ENCODE results near the gene SYCP1.

The SYCP1 gene

DNA sequence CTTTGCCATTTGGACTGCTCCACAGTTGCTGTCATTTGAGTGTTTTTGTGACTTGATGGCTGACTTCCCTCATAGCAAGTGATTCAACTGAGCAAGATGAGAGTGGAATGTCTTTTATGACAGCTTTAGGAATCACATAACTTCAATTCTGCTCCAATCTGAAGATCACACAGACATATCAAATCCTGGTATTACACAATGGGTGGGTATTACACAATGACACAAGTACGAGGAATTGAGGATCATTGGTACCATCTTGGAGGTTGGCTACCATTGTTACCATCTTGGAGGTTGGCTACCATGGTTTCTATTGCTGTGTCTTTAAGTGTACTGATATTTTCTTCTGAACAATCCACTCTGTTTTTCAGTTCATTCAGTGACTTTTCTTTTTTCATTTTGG is 166.5 kb downstream of the SYCP1 start:
- no peak overlapping the region for H3K4me3 ChIP-seq (ENCODE audit: low read depth, low read length)
- DNase-seq (ENCODE audit: low read depth), result no peak
- TF ChIP-seq, protein P1, sequence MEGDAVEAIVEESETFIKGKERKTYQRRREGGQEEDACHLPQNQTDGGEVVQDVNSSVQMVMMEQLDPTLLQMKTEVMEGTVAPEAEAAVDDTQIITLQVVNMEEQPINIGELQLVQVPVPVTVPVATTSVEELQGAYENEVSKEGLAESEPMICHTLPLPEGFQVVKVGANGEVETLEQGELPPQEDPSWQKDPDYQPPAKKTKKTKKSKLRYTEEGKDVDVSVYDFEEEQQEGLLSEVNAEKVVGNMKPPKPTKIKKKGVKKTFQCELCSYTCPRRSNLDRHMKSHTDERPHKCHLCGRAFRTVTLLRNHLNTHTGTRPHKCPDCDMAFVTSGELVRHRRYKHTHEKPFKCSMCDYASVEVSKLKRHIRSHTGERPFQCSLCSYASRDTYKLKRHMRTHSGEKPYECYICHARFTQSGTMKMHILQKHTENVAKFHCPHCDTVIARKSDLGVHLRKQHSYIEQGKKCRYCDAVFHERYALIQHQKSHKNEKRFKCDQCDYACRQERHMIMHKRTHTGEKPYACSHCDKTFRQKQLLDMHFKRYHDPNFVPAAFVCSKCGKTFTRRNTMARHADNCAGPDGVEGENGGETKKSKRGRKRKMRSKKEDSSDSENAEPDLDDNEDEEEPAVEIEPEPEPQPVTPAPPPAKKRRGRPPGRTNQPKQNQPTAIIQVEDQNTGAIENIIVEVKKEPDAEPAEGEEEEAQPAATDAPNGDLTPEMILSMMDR (IDR thresholded peaks at IDR 0.05; ENCODE audit: insufficient read depth, low read depth, low read length, missing control alignments), result no peak

DNA sequence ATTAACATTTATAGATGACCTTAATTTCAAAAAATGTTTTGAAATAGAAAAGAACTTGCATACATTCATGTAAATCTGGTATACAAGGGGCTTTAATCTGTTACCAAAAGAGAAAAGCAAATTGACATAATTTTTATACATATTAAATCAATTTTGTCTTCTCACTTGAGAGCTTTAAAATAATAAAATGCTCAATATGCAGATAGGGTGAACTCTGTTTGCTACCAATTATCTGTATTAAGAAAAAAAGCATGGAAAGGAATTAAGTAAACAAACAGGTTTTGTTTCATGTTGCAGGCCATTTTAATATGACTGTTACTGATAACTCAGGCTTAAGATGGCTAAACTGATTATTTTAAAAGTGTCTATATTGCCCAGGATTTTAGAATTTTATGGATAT is 168.9 kb downstream of the SYCP1 start:
- DNase-seq (ENCODE audit: low read depth), result no peak
- no peak overlapping the region for H3K4me3 ChIP-seq (ENCODE audit: low read depth, low read length)
- TF ChIP-seq, protein P1 (IDR thresholded peaks at IDR 0.05; ENCODE audit: insufficient read depth, low read depth, low read length, missing control alignments), result no peak

DNA sequence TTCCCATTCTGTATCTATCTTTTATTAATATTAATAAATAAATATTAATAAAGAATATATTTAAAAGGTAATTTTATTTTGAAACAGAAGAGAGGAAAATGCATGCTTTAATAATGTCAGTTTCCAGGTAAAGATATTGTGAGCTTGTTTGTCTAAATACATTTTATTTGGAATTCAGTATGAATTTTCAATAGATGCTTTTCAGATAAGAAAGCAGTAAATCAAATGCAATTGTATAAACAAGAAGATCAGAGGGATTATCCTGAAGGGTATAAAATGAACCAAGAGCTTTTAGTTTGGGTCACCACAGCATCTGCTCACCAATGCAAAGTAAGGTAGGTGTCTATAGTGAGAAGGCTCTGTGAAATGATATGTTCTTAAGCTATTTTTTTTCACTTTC is 174.9 kb downstream of the SYCP1 start, which contains the start of gene TSHB:
TSS of gene TSHB (plus strand) at position 301 of the 400 bp plus-strand sequence. CDS start 3,537 bp downstream, outside the sequence.
- no peak for DNase-seq (ENCODE audit: low read depth)
- TF ChIP-seq, protein P1 (IDR thresholded peaks at IDR 0.05; ENCODE audit: insufficient read depth, low read depth, low read length, missing control alignments), result no peak
- H3K4me3 ChIP-seq (ENCODE audit: low read depth, low read length), result no peak within 1 kb of the TSS

DNA sequence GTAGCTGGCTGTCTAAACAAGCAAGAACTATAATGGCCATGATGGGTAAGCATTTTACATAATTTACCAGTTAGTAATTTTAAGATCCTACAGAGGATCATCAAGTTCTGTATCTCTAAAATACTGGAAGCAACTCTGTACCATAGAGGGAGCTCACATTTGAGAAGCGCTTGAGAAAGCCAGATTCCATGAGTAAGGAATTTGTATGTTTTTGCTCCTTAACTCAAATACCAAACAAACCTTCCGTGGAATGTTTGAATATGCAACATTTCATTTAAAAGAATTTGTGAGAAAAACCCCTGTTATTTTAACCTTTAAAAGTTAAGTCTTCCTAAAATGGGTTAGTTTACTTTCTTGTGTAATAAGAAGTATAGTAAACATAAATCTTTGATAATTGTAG is 176.9 kb downstream of the SYCP1 start:
- no peak overlapping the region for H3K4me3 ChIP-seq (ENCODE audit: low read depth, low read length)
- no peak for DNase-seq (ENCODE audit: low read depth)
- TF ChIP-seq, protein P1 (IDR thresholded peaks at IDR 0.05; ENCODE audit: insufficient read depth, low read depth, low read length, missing control alignments), result no peak

DNA sequence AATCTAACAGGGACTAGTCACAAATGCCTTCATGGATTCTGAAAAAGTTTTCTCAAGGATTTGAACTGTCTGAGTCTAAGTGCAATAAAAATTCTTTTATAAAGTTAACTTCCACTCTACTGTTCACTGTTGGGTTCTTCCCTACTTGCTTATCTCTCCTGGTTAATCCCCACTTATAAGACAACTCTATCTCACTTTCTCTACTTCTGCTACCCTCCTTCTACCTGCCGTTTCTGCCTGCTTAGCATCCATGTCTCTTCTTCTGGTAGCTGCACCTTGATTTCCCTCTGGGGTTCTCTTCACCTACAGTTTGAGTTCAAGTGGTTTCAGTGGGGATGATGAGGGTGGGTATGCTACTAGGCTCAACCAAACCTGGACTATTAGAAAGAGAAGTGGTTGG is 181.0 kb downstream of the SYCP1 start:
- TF ChIP-seq, protein P1 (IDR thresholded peaks at IDR 0.05; ENCODE audit: insufficient read depth, low read depth, low read length, missing control alignments), result no peak
- H3K4me3 ChIP-seq (ENCODE audit: low read depth, low read length), result no peak overlapping the region
- no peak for DNase-seq (ENCODE audit: low read depth)

DNA sequence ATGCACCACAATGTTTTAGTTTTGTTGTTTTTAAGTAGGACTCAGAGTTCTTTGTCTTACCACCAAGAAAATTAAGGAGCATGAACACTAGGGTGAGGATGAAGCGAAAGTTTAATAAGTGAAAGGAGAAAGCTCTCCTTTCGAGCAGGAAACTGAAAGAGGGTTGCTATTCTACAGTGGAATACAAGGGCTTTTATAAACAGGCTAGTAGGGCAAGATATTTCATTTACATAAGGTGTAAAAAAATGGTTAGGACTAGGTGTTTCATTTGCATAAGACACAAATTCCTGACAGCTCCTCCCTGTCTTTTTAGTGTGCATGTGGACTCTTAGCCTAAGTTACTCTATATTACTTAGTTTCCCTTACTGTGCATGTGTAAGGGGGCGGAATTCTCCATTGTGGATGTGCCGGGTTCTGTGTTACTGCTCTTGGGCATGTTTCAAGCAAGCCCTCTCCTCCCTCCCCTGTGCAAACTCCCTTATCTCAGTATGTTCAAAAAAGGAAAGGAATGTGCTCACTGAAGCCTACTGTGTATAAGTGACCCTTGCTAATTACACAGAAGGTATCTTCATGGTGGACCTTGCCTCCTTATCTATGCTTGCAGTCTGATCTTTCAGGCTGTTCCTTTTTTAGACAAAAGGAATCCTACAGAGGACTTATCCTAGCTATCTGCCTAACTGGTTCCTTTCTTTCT is 182.3 kb downstream of the SYCP1 start:
- DNase-seq (ENCODE audit: low read depth), result no peak
- no peak overlapping the region for H3K4me3 ChIP-seq (ENCODE audit: low read depth, low read length)
- TF ChIP-seq, protein P1 (IDR thresholded peaks at IDR 0.05; ENCODE audit: insufficient read depth, low read depth, low read length, missing control alignments), result no peak

DNA sequence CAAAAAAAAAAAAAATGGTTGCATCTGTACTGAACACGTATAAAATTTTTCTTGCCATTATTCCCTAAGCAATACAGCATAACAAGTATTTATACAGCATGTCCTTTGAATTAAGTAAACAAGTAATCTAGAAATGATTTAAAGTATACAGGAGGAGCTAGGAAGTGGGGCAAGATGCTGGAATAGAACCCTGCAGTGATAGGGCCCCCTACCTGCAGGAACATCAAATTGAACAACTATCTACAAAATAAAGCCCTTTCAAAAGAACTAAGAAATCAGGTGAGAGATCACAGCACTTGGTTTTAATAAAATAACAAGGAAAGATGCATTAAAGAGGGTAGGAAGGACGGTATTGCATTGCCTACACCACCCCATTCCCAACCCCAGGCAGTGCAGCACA is 185.8 kb downstream of the SYCP1 start:
- DNase-seq (ENCODE audit: low read depth), result no peak
- no peak overlapping the region for H3K4me3 ChIP-seq (ENCODE audit: low read depth, low read length)
- TF ChIP-seq, protein P1 (IDR thresholded peaks at IDR 0.05; ENCODE audit: insufficient read depth, low read depth, low read length, missing control alignments), result no peak

Measured in GM12865 (cell line).